Left lung (tissue), 10 donors: ENCODE measurements around the gene FAM98B. TPM values are rescaled to one million over a fixed set of nuclear protein-coding genes. Genes with fewer than 3 reads are reported as not detected.
"Not testable (repeated sequence)": the region's sequence is repeated elsewhere in the genome, so short reads cannot be mapped to it uniquely, and the experiment has no call there.

Experiments
- ATAC-seq: fragments of 200-7000 bp; cut with Tn5 transposase; one replicate; pipeline ENCODE4 v1.9.1; 2020; ENCODE audit warnings: moderate library complexity
- DNase-seq, 4 donors: peaks; one replicate each; pipeline ENCODE4 v3.0.0-alpha.2; 2013 to 2020
- H3K27ac ChIP-seq, 2 donors: fragments of 200-600 bp; sonication (generic) in 1 of 2; one replicate each; pipeline versions ENCODE4 v1.5.0 to v1.8.0; 2020 to 2021
- H3K27me3 ChIP-seq, 2 donors: fragments of 200-600 bp; sonication (generic) in 1 of 2; one replicate each; pipeline versions ENCODE4 v1.5.0 to v1.8.0; 2020 to 2021
- H3K36me3 ChIP-seq, 2 donors: fragments of 200-600 bp; sonication (generic) in 1 of 2; one replicate each; pipeline versions ENCODE4 v1.5.0 to v1.8.0; 2020 to 2021
- H3K4me1 ChIP-seq, 2 donors: fragments of 200-600 bp; one replicate each; pipeline ENCODE4 v1.8.0; 2021
- H3K4me3 ChIP-seq, 2 donors: fragments of 200-600 bp; sonication (generic) in 1 of 2; one replicate each; pipeline versions ENCODE4 v1.5.0 to v1.8.0; 2020 to 2021; ENCODE audit warnings: mild to moderate bottlenecking in 1 of 2
- H3K9me3 ChIP-seq, 2 donors: fragments of 200-600 bp; sonication (generic) in 1 of 2; one replicate each; pipeline versions ENCODE4 v1.5.0 to v1.8.0; 2020 to 2021
- intact Hi-C, 2 donors: fragments of 100-400 bp; cut with DNase I; formaldehyde crosslinking; loops; one replicate each; pipeline versions ENCODE4 v1.11.2 to v1.14.2; 2022
- polyA plus RNA-seq, 6 donors: library from polyadenylated mRNA; unstranded; fragments of 120-200 nt; gene quantifications; one replicate each; pipeline ENCODE4 v1.2.1, GENCODE V29; 2013; ENCODE audit not compliant: insufficient read length in 6 of 6
- total RNA-seq, 2 donors: library from RNA; stranded (reverse); fragmentation: NEBNext Ultra II Directional; extraction: Animal tissue kit (Norgen Biotek cat#: 25700); gene quantifications; one replicate each; pipeline ENCODE4 v1.2.1, GENCODE V29; 2021
- TF ChIP-seq, protein P1 (sequence below), 2 donors: fragments of 200-600 bp; sonication (generic) in 1 of 2; IDR thresholded peaks; one replicate each; pipeline versions ENCODE4 v1.5.0 to v1.8.0; 2021; ENCODE audit warnings: antibody characterized with exemption in 2 of 2
- donor health status: DM: no; HTN: yes; CAD: no.
- donor health status: DM: no; HTN: no; CAD: no.

Gene FAM98B
- total and polyA plus RNA-seq, 8 donors: 16.7 to 65.9 (median 54.3) TPM

DNA sequence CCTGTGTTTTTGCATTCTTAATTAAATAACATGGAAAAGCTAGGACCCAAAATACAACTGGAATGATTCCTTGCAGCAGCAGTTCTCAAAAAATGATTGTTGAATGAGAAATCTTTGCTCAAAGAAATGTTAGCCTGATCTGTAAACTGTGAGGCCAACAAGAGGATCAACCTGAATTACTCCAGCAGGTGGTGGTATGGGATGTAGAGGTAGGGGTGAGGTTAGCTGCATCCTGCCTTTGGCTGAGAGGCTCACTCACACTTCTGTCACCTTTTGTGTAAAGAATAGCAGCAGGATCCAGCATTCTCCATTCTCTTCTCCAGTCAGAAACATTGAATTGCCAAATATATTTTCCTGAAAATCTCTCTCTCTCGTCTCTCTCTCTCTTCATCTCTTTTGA, 26.5 kb upstream of the FAM98B start:
- no peak for DNase-seq
- H3K4me3 ChIP-seq: no peak overlapping the region
- H3K4me1 ChIP-seq: no peaks in the 10 kb centered on the region
- TF ChIP-seq, protein P1, sequence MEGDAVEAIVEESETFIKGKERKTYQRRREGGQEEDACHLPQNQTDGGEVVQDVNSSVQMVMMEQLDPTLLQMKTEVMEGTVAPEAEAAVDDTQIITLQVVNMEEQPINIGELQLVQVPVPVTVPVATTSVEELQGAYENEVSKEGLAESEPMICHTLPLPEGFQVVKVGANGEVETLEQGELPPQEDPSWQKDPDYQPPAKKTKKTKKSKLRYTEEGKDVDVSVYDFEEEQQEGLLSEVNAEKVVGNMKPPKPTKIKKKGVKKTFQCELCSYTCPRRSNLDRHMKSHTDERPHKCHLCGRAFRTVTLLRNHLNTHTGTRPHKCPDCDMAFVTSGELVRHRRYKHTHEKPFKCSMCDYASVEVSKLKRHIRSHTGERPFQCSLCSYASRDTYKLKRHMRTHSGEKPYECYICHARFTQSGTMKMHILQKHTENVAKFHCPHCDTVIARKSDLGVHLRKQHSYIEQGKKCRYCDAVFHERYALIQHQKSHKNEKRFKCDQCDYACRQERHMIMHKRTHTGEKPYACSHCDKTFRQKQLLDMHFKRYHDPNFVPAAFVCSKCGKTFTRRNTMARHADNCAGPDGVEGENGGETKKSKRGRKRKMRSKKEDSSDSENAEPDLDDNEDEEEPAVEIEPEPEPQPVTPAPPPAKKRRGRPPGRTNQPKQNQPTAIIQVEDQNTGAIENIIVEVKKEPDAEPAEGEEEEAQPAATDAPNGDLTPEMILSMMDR (IDR thresholded peaks at IDR 0.05): no peak
- H3K27me3 ChIP-seq: no peaks in the 10 kb centered on the region
- intact Hi-C loops: no loop called here
- no peak for ATAC-seq
- no peaks in the 10 kb centered on the region for H3K36me3 ChIP-seq
- H3K9me3 ChIP-seq: no peaks in the 10 kb centered on the region
- no peak overlapping the region for H3K27ac ChIP-seq

DNA sequence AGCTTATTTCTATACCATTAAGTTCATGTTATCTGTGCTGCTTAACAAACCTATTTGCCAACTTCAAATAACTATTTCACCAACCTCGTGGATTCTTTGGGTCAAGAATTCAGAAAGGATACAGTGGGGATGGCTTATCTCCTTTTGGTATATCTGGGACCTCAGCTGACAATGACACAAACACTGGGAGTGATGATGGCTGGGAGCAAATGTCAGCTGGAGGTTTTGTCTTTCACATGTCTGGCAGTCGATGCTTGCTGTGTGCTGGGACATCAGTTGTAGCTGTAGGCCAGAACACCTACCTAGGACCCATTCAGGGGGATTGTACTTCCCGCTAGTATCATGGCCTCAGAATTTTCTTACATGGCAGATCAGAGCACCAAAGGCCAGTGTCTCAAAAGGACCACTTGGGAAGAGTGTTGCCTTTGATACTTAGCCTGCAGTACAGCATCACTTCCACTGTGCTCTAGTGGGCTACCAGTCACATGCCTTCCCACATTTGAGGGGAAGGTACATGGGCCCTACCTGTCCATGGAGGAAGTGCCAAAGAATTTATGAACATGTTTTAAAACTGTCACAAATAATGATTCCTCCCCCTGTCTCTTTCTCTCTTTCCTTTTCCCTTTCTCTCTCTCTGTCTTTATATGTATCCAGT, 23.7 kb upstream of the FAM98B start:
- no peak for ATAC-seq
- DNase-seq: no peak
- Histone ChIP-seq H3K4me3 (no peak overlapping the region), H3K27ac (no peak overlapping the region), H3K4me1 (no peaks in the 10 kb centered on the region), H3K9me3 (no peaks in the 10 kb centered on the region), H3K27me3 (no peaks in the 10 kb centered on the region), H3K36me3 (no peaks in the 10 kb centered on the region)
- TF ChIP-seq, protein P1 (IDR thresholded peaks at IDR 0.05): no peak
- intact Hi-C loops: no loop called here

GRCh38 chr15:38436993-38437392, 16.9 kb upstream of the FAM98B start:
- ATAC-seq (no peak), DNase-seq (no peak)
- peaks cover 0 to 13% of the 10 kb centered on the region in 2 donors for H3K4me1 ChIP-seq
- intact Hi-C loops: no loop called here
- no peak overlapping the region for H3K27ac ChIP-seq
- TF ChIP-seq, protein P1 (IDR thresholded peaks at IDR 0.05): no peak
- peaks cover 0 to 9% of the 10 kb centered on the region in 2 donors for H3K27me3 ChIP-seq
- no peaks in the 10 kb centered on the region for H3K36me3 ChIP-seq
- no peaks in the 10 kb centered on the region for H3K9me3 ChIP-seq
- no peak overlapping the region for H3K4me3 ChIP-seq

DNA sequence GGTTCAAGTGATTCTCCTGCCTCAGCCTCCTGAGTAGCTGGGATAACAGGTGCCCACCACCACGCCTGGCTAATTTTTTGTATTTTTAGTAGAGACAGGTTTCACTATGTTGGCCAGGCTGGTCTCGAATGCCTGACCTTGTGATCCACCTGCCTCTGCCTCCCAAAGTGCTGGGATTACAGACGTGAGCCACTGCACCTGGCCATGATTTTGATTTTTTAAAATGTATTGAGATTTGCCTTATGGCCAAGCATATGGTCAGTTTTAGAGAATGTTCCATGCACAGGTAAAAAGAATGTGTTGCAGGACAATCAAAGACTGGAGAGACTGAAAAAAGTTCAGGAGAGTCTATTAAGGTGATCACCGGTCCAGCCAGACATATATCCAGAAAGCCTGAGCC, 16.3 kb upstream of the FAM98B start:
- ATAC-seq: not testable (repeated sequence)

DNA sequence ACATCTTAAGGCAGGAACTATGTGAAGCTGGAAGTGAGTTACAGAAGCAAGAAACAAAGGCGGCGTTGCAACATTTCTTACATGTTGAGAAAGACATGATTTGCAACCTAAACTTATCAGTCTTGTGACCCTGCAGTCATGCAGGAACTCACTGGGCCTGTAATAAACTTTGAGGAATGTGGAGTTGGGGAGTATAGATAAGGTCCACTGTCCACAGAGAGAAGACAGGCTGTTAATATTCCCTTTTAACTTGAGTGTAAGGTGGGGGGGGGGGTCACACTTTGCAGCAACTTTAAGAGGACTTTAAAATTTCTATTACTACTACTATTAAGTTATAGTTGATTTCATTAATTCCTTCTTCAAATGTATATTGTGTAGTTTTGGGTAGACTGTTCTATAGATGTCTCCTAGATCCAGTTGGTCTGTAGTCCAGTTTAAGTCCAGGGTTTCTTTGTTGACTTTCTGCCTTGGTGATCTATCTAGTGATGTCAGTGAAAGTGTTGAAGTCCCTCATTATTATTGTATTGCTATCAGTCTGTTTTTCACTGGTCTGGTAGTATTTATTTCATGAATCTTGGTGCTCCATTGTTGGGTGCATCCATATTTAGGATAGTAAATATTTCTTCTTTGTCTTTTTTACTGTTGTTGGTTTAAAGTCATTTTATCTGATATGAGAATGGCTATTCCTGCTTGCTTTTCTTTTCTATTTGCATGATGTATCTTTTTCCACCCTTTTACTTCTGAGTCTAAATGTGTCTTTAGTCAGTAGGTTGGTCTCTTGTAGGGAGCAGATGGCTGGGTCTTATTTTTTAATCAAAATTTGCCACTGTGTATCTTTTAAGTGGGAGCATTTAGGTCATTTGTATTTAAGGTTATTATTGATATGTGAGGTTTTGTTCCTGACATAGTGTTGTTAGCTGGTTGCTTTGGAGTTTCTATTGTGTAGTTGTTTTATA, 15.6 kb upstream of the FAM98B start:
- DNase-seq (no peak), ATAC-seq (no peak)
- peaks cover 0 to 13% of the 10 kb centered on the region in 2 donors for H3K4me1 ChIP-seq
- no peaks in the 10 kb centered on the region for H3K9me3 ChIP-seq
- H3K36me3 ChIP-seq: no peaks in the 10 kb centered on the region
- intact Hi-C loops: no loop called here
- peaks cover 0 to 9% of the 10 kb centered on the region in 2 donors for H3K27me3 ChIP-seq
- no peak overlapping the region for H3K27ac ChIP-seq
- no peak overlapping the region for H3K4me3 ChIP-seq
- TF ChIP-seq, protein P1 (IDR thresholded peaks at IDR 0.05): no peak

More for the DNA sequence above, 16.3 kb upstream of the FAM98B start:
- H3K27ac ChIP-seq, H3K4me3 ChIP-seq, DNase-seq, intact Hi-C loops, H3K9me3 ChIP-seq, H3K36me3 ChIP-seq, H3K27me3 ChIP-seq: not testable (repeated sequence)
- H3K4me1 ChIP-seq: peaks cover 0 to 13% of the 10 kb centered on the region in 2 donors
